Caco-2 (cell line): ENCODE measurements around the gene PRSS57. TPM values are rescaled to one million over a fixed set of nuclear protein-coding genes. Genes with fewer than 3 reads are reported as not detected.
"Not testable (repeated sequence)": the region's sequence is repeated elsewhere in the genome, so short reads cannot be mapped to it uniquely, and the experiment has no call there.

Source experiments
- BruUV-seq: library from RNA; stranded (reverse); fragments of 400-500 nt; replicated peaks from 2 replicates; lab custom pipeline; 2021; lab: Mats Ljungman, UMichigan
- CTCF ChIA-PET: fragments of 300-600 bp; sonication (Branson Sonifier 250); formaldehyde crosslinking; loops from one replicate; lab custom pipeline; 2022; ENCODE audit warnings: antibody characterized with exemption; lab: Charles Lee
- POLR2A ChIA-PET: fragments of 300-600 bp; sonication (Branson Sonifier 250); formaldehyde crosslinking; loops from one replicate; lab custom pipeline; 2022; ENCODE audit warnings: antibody characterized with exemption; lab: Charles Lee
- DNase-seq, 2 experiments: peaks; one replicate each; pipeline versions ENCODE4 v3.0.0 to v3.0.0-alpha.2; 2020 to 2022
- H3K27me3 ChIP-seq: replicated peaks from 2 replicates; pipeline ENCODE4 v1.6.0; 2011; ENCODE audit warnings: low read length; ENCODE audit not compliant: control insufficient read depth, insufficient read depth
- H3K36me3 ChIP-seq: 2 replicates; pipeline ENCODE4 v1.5.1; 2011; ENCODE audit warnings: low read length; ENCODE audit not compliant: control insufficient read depth, insufficient read depth
- H3K4me1 ChIP-seq: fragments of 250-450 bp; sonication (Bioruptor Pico); 2 replicates; pipeline ENCODE4 v1.5.1; 2020; ENCODE audit warnings: mild to moderate bottlenecking
- H3K4me3 ChIP-seq: 2 replicates; pipeline ENCODE4 v1.5.1; 2011; ENCODE audit warnings: low read depth, mild to moderate bottlenecking, control low read depth, low read length
- H3K9me3 ChIP-seq: fragments of 250-450 bp; sonication (Bioruptor Pico); 2 replicates; pipeline ENCODE4 v1.5.1; 2020; ENCODE audit warnings: mild to moderate bottlenecking, moderate library complexity
- H3K27ac Mint-ChIP-seq: one replicate; pipeline ENCODE4 v1.8.0; 2022; ENCODE audit warnings: mixed read lengths; ENCODE audit not compliant: unreplicated experiment
- H3K27me3 Mint-ChIP-seq: one replicate; pipeline ENCODE4 v1.8.0; 2022; ENCODE audit warnings: mixed read lengths; ENCODE audit not compliant: insufficient read depth, unreplicated experiment
- H3K36me3 Mint-ChIP-seq: one replicate; pipeline ENCODE4 v1.8.0; 2022; ENCODE audit warnings: mild to moderate bottlenecking, mixed read lengths; ENCODE audit not compliant: insufficient read depth, unreplicated experiment
- H3K4me1 Mint-ChIP-seq: one replicate; pipeline ENCODE4 v1.8.0; 2022; ENCODE audit warnings: low read depth, mixed read lengths; ENCODE audit not compliant: unreplicated experiment
- H3K4me3 Mint-ChIP-seq: one replicate; pipeline ENCODE4 v1.8.0; 2022; ENCODE audit warnings: mild to moderate bottlenecking, moderate library complexity, mixed read lengths; ENCODE audit not compliant: unreplicated experiment
- H3K9me3 Mint-ChIP-seq: one replicate; pipeline ENCODE4 v1.8.0; 2022; ENCODE audit warnings: mixed read lengths; ENCODE audit not compliant: unreplicated experiment
- CTCF ChIP-seq, 2 experiments: fragments of 200-600 bp in 1 of 2; IDR thresholded peaks; 1 replicate in 1 of 2; 2 replicates in 1 of 2; pipeline versions ENCODE4 v1.5.1 to v1.8.0; 2011 to 2022; ENCODE audit warnings: antibody characterized with exemption in 1 of 2, control low read depth in 1 of 2, inconsistent platforms in 1 of 2, low read depth in 1 of 2, low read length in 1 of 2, mild to moderate bottlenecking in 1 of 2, moderate library complexity in 1 of 2; ENCODE audit not compliant: insufficient read depth in 1 of 2, severe bottlenecking in 1 of 2, unreplicated experiment in 1 of 2
- intact Hi-C: fragments of 100-400 bp; cut with micrococcal nuclease; formaldehyde crosslinking; loops from one replicate; pipeline ENCODE4 v1.10.0; 2022; ENCODE audit not compliant: unreplicated experiment
- total RNA-seq: library from RNA; stranded (reverse); gene quantifications from 2 replicates; pipeline ENCODE4 v1.2.3, GENCODE V29; 2022

Gene PRSS57
- total RNA-seq, 1 experiment from 2014 or later = not detected

DNA sequence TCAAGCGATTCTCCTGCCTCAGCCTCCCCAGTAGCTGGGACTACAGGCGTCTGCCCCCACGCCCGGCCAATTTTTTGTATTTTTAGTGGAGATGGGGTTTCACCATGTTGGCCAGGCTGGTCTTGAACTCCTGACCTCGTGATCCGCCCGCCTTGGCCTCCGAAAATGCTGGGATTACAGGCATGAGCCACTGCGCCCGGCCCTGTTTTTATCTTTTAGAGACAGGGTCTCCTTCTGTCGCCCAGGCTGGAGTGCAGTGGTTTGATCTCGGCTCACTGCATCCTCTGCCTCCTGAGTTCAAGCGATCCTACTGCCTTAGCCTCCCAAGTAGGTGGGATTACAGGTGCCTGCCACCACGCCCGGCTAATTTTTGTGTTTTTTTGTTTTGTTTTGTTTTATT lies 3.3 kb upstream of the PRSS57 start:
- H3K27ac Mint-ChIP-seq, H3K36me3 ChIP-seq, H3K4me1 Mint-ChIP-seq, H3K27me3 Mint-ChIP-seq, H3K4me3 ChIP-seq, POLR2A ChIA-PET, H3K9me3 Mint-ChIP-seq, H3K4me3 Mint-ChIP-seq, H3K4me1 ChIP-seq, DNase-seq, H3K9me3 ChIP-seq, CTCF ChIA-PET, intact Hi-C loops, BruUV-seq, H3K27me3 ChIP-seq, H3K36me3 Mint-ChIP-seq: not testable (repeated sequence)

DNA sequence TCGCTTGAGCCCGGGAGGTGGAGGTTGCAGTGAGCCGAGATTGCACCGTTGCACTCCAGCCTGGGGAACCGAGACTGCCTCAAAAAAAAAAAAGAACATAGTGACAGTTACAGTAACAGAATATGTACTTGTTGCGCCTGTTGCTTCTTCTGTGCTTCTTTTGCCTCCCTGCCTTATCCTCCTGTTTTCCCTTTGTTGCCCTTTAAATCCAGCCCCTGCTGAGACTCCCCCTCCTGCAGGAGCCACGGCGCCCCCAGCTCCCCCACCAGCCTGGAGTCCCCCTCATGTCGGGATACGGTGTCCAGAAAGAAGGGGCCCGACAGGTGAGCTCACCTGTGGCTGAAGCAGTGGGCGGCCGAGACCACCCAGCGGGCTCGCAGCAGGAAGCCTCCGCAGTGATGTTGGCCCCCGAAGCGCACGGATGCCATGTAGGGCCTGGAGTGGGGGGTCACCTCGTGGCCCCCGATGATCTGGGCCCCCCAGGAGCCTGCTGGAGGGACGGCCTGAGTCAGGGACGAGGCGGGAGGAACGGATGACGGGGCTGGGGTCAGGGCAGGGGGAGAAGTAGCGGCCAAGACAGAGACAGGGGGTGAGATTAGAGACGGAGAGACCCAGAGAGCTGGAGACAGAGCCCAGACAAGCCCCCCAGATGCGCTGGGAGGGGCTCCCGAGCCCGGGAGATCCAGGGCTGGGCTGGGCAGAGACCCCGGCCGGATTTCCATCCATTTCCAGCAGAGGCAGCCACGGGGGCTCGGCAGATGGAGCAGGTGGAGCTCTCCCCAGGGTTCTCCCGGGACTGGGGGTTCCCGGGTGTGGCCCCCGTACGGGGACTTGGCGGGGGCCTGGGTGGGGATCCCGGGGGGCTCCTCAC lies 536 bp downstream of the PRSS57 start:
- no peaks in the 10 kb centered on the region for H3K36me3 Mint-ChIP-seq
- BruUV-seq = no TSS peak
- no peaks in the 10 kb centered on the region for H3K27me3 Mint-ChIP-seq
- Histone ChIP-seq H3K9me3 (no peaks in the 10 kb centered on the region), H3K36me3 (no peaks in the 10 kb centered on the region), H3K4me1 (no peaks in the 10 kb centered on the region), H3K4me3 (no peak overlapping the region), H3K27me3 (no peaks in the 10 kb centered on the region)
- intact Hi-C loops = no loop called here
- DNase-seq = no peak
- no peak overlapping the region for H3K27ac Mint-ChIP-seq
- ChIA-PET CTCF (interaction anchor here (0.6 kb wide), 2 partner anchors 148 to 278 kb away, joined by 3 read pairs; no protein-coding TSS in a partner anchor), POLR2A (no interaction called here)
- H3K4me1 Mint-ChIP-seq = no peaks in the 10 kb centered on the region
- TF ChIP-seq CTCF (IDR thresholded peaks at IDR 0.05; ENCODE audit: insufficient read depth in 1 of 2, low read depth in 1 of 2, low read length in 1 of 2, severe bottlenecking in 1 of 2, unreplicated experiment in 1 of 2) = no peak
- no peak overlapping the region for H3K4me3 Mint-ChIP-seq
- no peaks in the 10 kb centered on the region for H3K9me3 Mint-ChIP-seq

GRCh38 chr19:690203-690602 lies 5.0 kb downstream of the PRSS57 start:
- ChIA-PET CTCF (no interaction called here), POLR2A (no interaction called here)
- intact Hi-C loops = no loop called here
- no peak overlapping the region for H3K4me3 ChIP-seq
- Mint-ChIP-seq H3K27ac (no peak overlapping the region), H3K4me3 (no peak overlapping the region), H3K9me3 (no peaks in the 10 kb centered on the region), H3K4me1 (peaks cover 5% of the 10 kb centered on the region), H3K27me3 (no peaks in the 10 kb centered on the region), H3K36me3 (peaks cover 5% of the 10 kb centered on the region)
- BruUV-seq = no TSS peak
- no peaks in the 10 kb centered on the region for H3K4me1 ChIP-seq
- H3K9me3 ChIP-seq = no peaks in the 10 kb centered on the region
- DNase-seq = no peak
- no peak for TF ChIP-seq CTCF (IDR thresholded peaks at IDR 0.05; ENCODE audit: insufficient read depth in 1 of 2, low read depth in 1 of 2, low read length in 1 of 2, severe bottlenecking in 1 of 2, unreplicated experiment in 1 of 2)
- H3K36me3 ChIP-seq = no peaks in the 10 kb centered on the region
- no peaks in the 10 kb centered on the region for H3K27me3 ChIP-seq
